H1 (cell line): ENCODE data around the gene FCN3. TPM values are rescaled to one million over a fixed set of nuclear protein-coding genes. Genes with fewer than 3 reads are reported as not detected.

Source experiments
- CTCF ChIA-PET: fragments of 300-600 bp; sonication (Branson Sonifier 250); formaldehyde crosslinking; loops from one replicate; lab custom pipeline; 2021; ENCODE audit not compliant: partially characterized antibody; lab: Charles Lee
- POLR2A ChIA-PET: fragments of 300-600 bp; sonication (Branson Sonifier 250); formaldehyde crosslinking; loops from one replicate; lab custom pipeline; 2021; ENCODE audit warnings: inconsistent platforms; ENCODE audit not compliant: partially characterized antibody; lab: Charles Lee
- DNase-seq, 2 experiments: peaks; one replicate each; pipeline versions ENCODE4 v3.0.0 to v3.0.0-alpha.2; 2010 to 2022; ENCODE audit warnings: low spot score in 2 of 2, low read depth in 1 of 2, mixed read lengths in 1 of 2
- FAIRE-seq: peaks from 2 replicates; lab custom pipeline; 2011; peaks lifted over from hg19 to GRCh38; lab: Jason Lieb, UNC
- H2AFZ ChIP-seq: 2 replicates; pipeline ENCODE4 v1.8.1; 2012; ENCODE audit warnings: low read length, inconsistent platforms
- H2AK5ac ChIP-seq: 2 replicates; pipeline ENCODE4 v1.6.1; 2013; ENCODE audit warnings: low read depth, low read length
- H2BK120ac ChIP-seq: replicated peaks from 2 replicates; pipeline ENCODE3; 2013; ENCODE audit warnings: low read depth, low read length, inconsistent platforms
- H2BK12ac ChIP-seq: 2 replicates; pipeline ENCODE4 v1.6.1; 2013; ENCODE audit warnings: low read depth, low read length
- H2BK15ac ChIP-seq: 2 replicates; pipeline ENCODE4 v1.6.1; 2013; ENCODE audit warnings: low read length
- H2BK20ac ChIP-seq: 2 replicates; pipeline ENCODE4 v1.6.1; 2013; ENCODE audit warnings: low read length
- H2BK5ac ChIP-seq: 2 replicates; pipeline ENCODE4 v1.6.1; 2013; ENCODE audit warnings: low read depth, low read length
- H3K14ac ChIP-seq: 2 replicates; pipeline ENCODE4 v1.6.1; 2013; ENCODE audit warnings: inconsistent platforms; ENCODE audit not compliant: insufficient read length
- H3K18ac ChIP-seq: 2 replicates; pipeline ENCODE4 v1.6.1; 2013; ENCODE audit warnings: low read length; ENCODE audit errors: extremely low read depth
- H3K23ac ChIP-seq: 2 replicates; pipeline ENCODE4 v1.6.1; 2013; ENCODE audit warnings: inconsistent platforms; ENCODE audit not compliant: insufficient read length
- H3K23me2 ChIP-seq: 2 replicates; pipeline ENCODE4 v1.6.1; 2013; ENCODE audit warnings: low read depth, low read length
- H3K27ac ChIP-seq: 2 replicates; pipeline ENCODE4 v1.6.1; 2011; ENCODE audit warnings: low read depth, low read length, inconsistent platforms
- H3K27me3 ChIP-seq, 4 experiments: replicated peaks in 1 of 4; 1 replicate in 1 of 4; 2 replicates in 3 of 4; pipeline versions ENCODE4 v1.6.1 to v1.8.1; 2011 to 2013; ENCODE audit warnings: low read length in 3 of 4, mild to moderate bottlenecking in 3 of 4, inconsistent platforms in 2 of 4, mixed read lengths in 2 of 4, moderate library complexity in 1 of 4; ENCODE audit not compliant: control insufficient read depth in 3 of 4, insufficient read depth in 3 of 4; ENCODE audit errors: extremely low read depth in 1 of 4
- H3K36me3 ChIP-seq, 4 experiments: 2 replicates each; pipeline versions ENCODE4 v1.6.1 to v1.8.1; 2011 to 2013; ENCODE audit warnings: mild to moderate bottlenecking in 4 of 4, low read length in 3 of 4, moderate library complexity in 2 of 4, control low read depth in 1 of 4, inconsistent platforms in 1 of 4; ENCODE audit not compliant: insufficient read depth in 4 of 4, control insufficient read depth in 2 of 4
- H3K4ac ChIP-seq: replicated peaks from 2 replicates; pipeline ENCODE3; 2013; ENCODE audit warnings: low read length, low read depth, mixed read lengths, inconsistent platforms; ENCODE audit not compliant: insufficient read length
- H3K4me1 ChIP-seq, 4 experiments: replicated peaks in 1 of 4; 1 replicate in 1 of 4; 2 replicates in 3 of 4; pipeline versions ENCODE4 v1.6.1 to v1.8.1; 2011 to 2013; ENCODE audit warnings: low read length in 3 of 4, inconsistent platforms in 2 of 4, mixed read lengths in 1 of 4; ENCODE audit not compliant: insufficient read depth in 4 of 4, control insufficient read depth in 3 of 4
- H3K4me2 ChIP-seq, 2 experiments: 2 replicates each; pipeline versions ENCODE4 v1.6.1 to v1.8.1; 2011 to 2013; ENCODE audit warnings: low read depth in 2 of 2, low read length in 2 of 2, control low read depth in 1 of 2, inconsistent platforms in 1 of 2, mild to moderate bottlenecking in 1 of 2; ENCODE audit not compliant: insufficient read depth in 1 of 2
- H3K4me3 ChIP-seq, 4 experiments: fragments of 200-600, 300-600 bp in 1 of 4; sonication (generic), shearing (Covaris generic), sonication (Bioruptor Twin) in 1 of 4; 2 replicates each; pipeline versions ENCODE4 v1.5.1 to v1.8.1; 2011 to 2016; ENCODE audit warnings: low read length in 4 of 4, low read depth in 3 of 4, control low read depth in 2 of 4, inconsistent platforms in 2 of 4, mild to moderate bottlenecking in 2 of 4, mixed read lengths in 1 of 4, moderate library complexity in 1 of 4; ENCODE audit not compliant: insufficient read depth in 2 of 4; ENCODE audit errors: extremely low read depth in 1 of 4
- H3K56ac ChIP-seq: replicated peaks from 2 replicates; pipeline ENCODE3; 2013; ENCODE audit warnings: low read depth, mild to moderate bottlenecking, mixed read lengths, low read length, inconsistent platforms; ENCODE audit not compliant: insufficient read length
- H3K79me1 ChIP-seq: 2 replicates; pipeline ENCODE4 v1.6.1; 2013; ENCODE audit warnings: low read depth, low read length, control low read depth
- H3K79me2 ChIP-seq, 2 experiments: 2 replicates each; pipeline versions ENCODE4 v1.6.1 to v1.8.1; 2012 to 2013; ENCODE audit warnings: low read length in 2 of 2, mild to moderate bottlenecking in 2 of 2, inconsistent platforms in 1 of 2; ENCODE audit not compliant: insufficient read depth in 2 of 2, control insufficient read depth in 1 of 2
- H3K9ac ChIP-seq, 4 experiments: replicated peaks in 1 of 4; 1 replicate in 1 of 4; 2 replicates in 3 of 4; pipeline versions ENCODE4 v1.6.1 to v1.8.1; 2011 to 2013; ENCODE audit warnings: low read depth in 3 of 4, low read length in 3 of 4, control low read depth in 2 of 4, mild to moderate bottlenecking in 2 of 4, moderate library complexity in 2 of 4, inconsistent platforms in 1 of 4; ENCODE audit errors: extremely low read depth in 1 of 4
- H3K9me3 ChIP-seq, 2 experiments: 2 replicates each; pipeline versions ENCODE4 v1.6.1 to v1.8.1; 2012 to 2013; ENCODE audit warnings: mild to moderate bottlenecking in 2 of 2, moderate library complexity in 2 of 2, control low read depth in 1 of 2, inconsistent platforms in 1 of 2, low read depth in 1 of 2, low read length in 1 of 2, mixed read lengths in 1 of 2; ENCODE audit not compliant: insufficient read depth in 2 of 2
- H4K20me1 ChIP-seq, 2 experiments: replicated peaks in 1 of 2; 2 replicates each; pipeline versions ENCODE3 to v1.8.1; 2011 to 2013; ENCODE audit warnings: inconsistent platforms in 2 of 2, low read length in 2 of 2, mild to moderate bottlenecking in 1 of 2; ENCODE audit not compliant: insufficient read depth in 2 of 2, control insufficient read depth in 1 of 2
- H4K5ac ChIP-seq: 2 replicates; pipeline ENCODE4 v1.6.1; 2013; ENCODE audit warnings: low read length, low read depth, mixed read lengths, inconsistent platforms; ENCODE audit not compliant: insufficient read length
- H4K8ac ChIP-seq: 2 replicates; pipeline ENCODE4 v1.8.0; 2013; ENCODE audit warnings: mild to moderate bottlenecking, moderate library complexity, low read length, inconsistent platforms; ENCODE audit not compliant: insufficient read depth; ENCODE audit errors: extremely low read depth
- H4K91ac ChIP-seq: replicated peaks from 2 replicates; pipeline ENCODE3; 2013; ENCODE audit warnings: low read length, mixed read lengths, inconsistent platforms; ENCODE audit not compliant: insufficient read length
- BCL11A ChIP-seq, 2 experiments: IDR thresholded peaks; one replicate each; pipeline ENCODE4 v1.6.1; 2011; ENCODE audit warnings: low read depth in 2 of 2, low read length in 2 of 2, mild to moderate bottlenecking in 2 of 2
- BRCA1 ChIP-seq: IDR thresholded peaks from 2 replicates; pipeline ENCODE4 v1.6.1; 2012; ENCODE audit warnings: low read depth, low read length, improper control_type of control experiment
- CTBP2 ChIP-seq: IDR thresholded peaks from 2 replicates; pipeline ENCODE4 v1.7.0; 2011; ENCODE audit warnings: borderline replicate concordance, mild to moderate bottlenecking, moderate library complexity, mixed read lengths, low read length; ENCODE audit not compliant: insufficient read depth, insufficient read length
- EP300 ChIP-seq, 2 experiments: IDR thresholded peaks; 1 replicate in 1 of 2; 2 replicates in 1 of 2; pipeline ENCODE4 v1.6.1; 2011 to 2012; ENCODE audit warnings: low read depth in 2 of 2, low read length in 2 of 2, mild to moderate bottlenecking in 2 of 2, borderline replicate concordance in 1 of 2, inconsistent platforms in 1 of 2, moderate library complexity in 1 of 2
- FOSL1 ChIP-seq: IDR thresholded peaks from 2 replicates; pipeline ENCODE4 v1.6.1; 2011; ENCODE audit warnings: mild to moderate bottlenecking, low read depth, low read length, moderate library complexity; ENCODE audit not compliant: insufficient read depth
- JUN ChIP-seq: IDR thresholded peaks from 2 replicates; pipeline ENCODE4 v1.6.1; 2011; ENCODE audit warnings: low read depth, mild to moderate bottlenecking, improper control_type of control experiment, low read length
- NRF1 ChIP-seq: IDR thresholded peaks from 2 replicates; pipeline ENCODE4 v1.6.1; 2011; ENCODE audit warnings: mild to moderate bottlenecking, low read depth, low read length, improper control_type of control experiment
- RBBP5 ChIP-seq: IDR thresholded peaks from 2 replicates; pipeline ENCODE4 v1.7.1; 2012; ENCODE audit warnings: low read depth, mild to moderate bottlenecking, inconsistent platforms, low read length, moderate library complexity, borderline replicate concordance
- SP1 ChIP-seq: IDR thresholded peaks from 2 replicates; pipeline ENCODE4 v1.6.1; 2011; ENCODE audit warnings: low read depth, low read length
- SRF ChIP-seq: IDR thresholded peaks from 2 replicates; pipeline ENCODE4 v1.6.1; 2011; ENCODE audit warnings: mild to moderate bottlenecking, low read depth, low read length, moderate library complexity
- TAF1 ChIP-seq: IDR thresholded peaks from 2 replicates; pipeline ENCODE4 v1.6.1; 2011; ENCODE audit warnings: mild to moderate bottlenecking, low read depth, low read length
- TEAD4 ChIP-seq: IDR thresholded peaks from 2 replicates; pipeline ENCODE4 v1.6.1; 2012; ENCODE audit warnings: low read depth, low read length, inconsistent platforms, mixed read lengths
- USF2 ChIP-seq: IDR thresholded peaks from 2 replicates; pipeline ENCODE4 v1.6.1; 2011; ENCODE audit warnings: low read length, improper control_type of control experiment
- WGBS, 2 experiments: shearing (Covaris generic) in 1 of 2; methylation state at CpG; one replicate each; pipeline versions ENCODE4 v1.1.6 to v1.1.7; 2013 to 2015; ENCODE audit warnings: low lambda C conversion rate in 2 of 2, mixed read lengths in 2 of 2, inconsistent platforms in 1 of 2, low coverage in 1 of 2, missing lambda C conversion rate in 1 of 2; ENCODE audit not compliant: insufficient replicate concordance in 2 of 2, insufficient coverage in 1 of 2, insufficient read length in 1 of 2; ENCODE audit errors: extremely low coverage in 1 of 2, missing lambda C conversion rate in 1 of 2; 5-methylcytosine and 5-hydroxymethylcytosine counted together
- polyA plus RNA-seq, 7 experiments: library from polyadenylated mRNA; depleted of rRNA in 3 of 7; stranded (reverse) in 5 of 7; unstranded in 2 of 7; fragments of >200 nt in 5 of 7; fragments of 200-250 nt in 2 of 7; gene quantifications; 1 replicate in 5 of 7; 2 replicates in 1 of 7; 4 replicates in 1 of 7; pipeline versions ENCODE4 v1.2.1 to v1.2.3, GENCODE V29; 2011 to 2013; ENCODE audit warnings: missing spikeins in 2 of 7, mixed read lengths in 2 of 7
- total RNA-seq: library from RNA; stranded (reverse); fragmentation: NEBNext Ultra II Directional; extraction: Animal tissue kit (Norgen Biotek cat#: 25700); gene quantifications from 2 replicates; pipeline ENCODE4 v1.2.1, GENCODE V29; 2021

Gene FCN3
- total and polyA plus RNA-seq, 2 of the 8 experiments (the other 6 are each of a cell fraction or from before 2014, with no cell fraction given): 0.30 to 0.57 TPM

- no peak overlapping the region for H3K4ac ChIP-seq
- ChIA-PET POLR2A (interaction anchor here (1.1 to 1.8 kb wide), 4 partner anchors 9 to 50 kb away, joined by 3 to 5 read pairs (median 4); no protein-coding TSS in a partner anchor), CTCF (interaction anchor here (0.6 to 17.0 kb wide), 12 partner anchors 11 to 305 kb away, joined by 3 to 321 read pairs (median 4); no protein-coding TSS in a partner anchor)
- no peak overlapping the region for H2AFZ ChIP-seq
- H3K14ac ChIP-seq: no peak overlapping the region
- DNase-seq (no peak), FAIRE-seq (no peak)
- no peaks in the 10 kb centered on the region for H3K9me3 ChIP-seq
- no peak overlapping the region for H2BK12ac ChIP-seq
- H3K4me1 ChIP-seq: peaks cover 0 to 33% (median 25%) of the 10 kb centered on the region in 4 experiments; a peak in 6 of 7 replicates
- no peak overlapping the region for H2BK20ac ChIP-seq
- no peak overlapping the region for H3K27ac ChIP-seq
- H3K4me2 ChIP-seq: no peak overlapping the region
- no peak overlapping the region for H4K5ac ChIP-seq
- H2BK120ac ChIP-seq: no peak overlapping the region
- peaks cover 0 to 4% (median 4%) of the 10 kb centered on the region in 4 experiments; a peak in 6 of 7 replicates for H3K27me3 ChIP-seq
- no peak overlapping the region for H3K18ac ChIP-seq
- H4K20me1 ChIP-seq: peaks cover 0 to 10% of the 10 kb centered on the region in 2 experiments
- WGBS, 2 experiments: 94% methylated on average over 12 of the region's 12 CpGs; no CpG with 5 or more reads in 1 of the 2 experiments
- no peak overlapping the region for H3K23ac ChIP-seq
- no peaks in the 10 kb centered on the region for H3K79me1 ChIP-seq
- H2AK5ac ChIP-seq: no peak overlapping the region
- peaks cover 19% of the 10 kb centered on the region for H3K23me2 ChIP-seq
- H3K4me3 ChIP-seq: no peak overlapping the region
- H3K79me2 ChIP-seq: peaks cover 0 to 4% of the 10 kb centered on the region in 2 experiments; a peak in 1 of 4 replicates
- H2BK5ac ChIP-seq: no peak overlapping the region
- no peak overlapping the region for H3K9ac ChIP-seq
- no peak overlapping the region for H3K56ac ChIP-seq
- H4K91ac ChIP-seq: no peak overlapping the region
- H3K36me3 ChIP-seq: 0 out of 8 replicates have a peak, but pooled peaks cover 0 to 3% (median 0%) of the 10 kb centered on the region in 4 experiments
- no peak overlapping the region for H2BK15ac ChIP-seq
- H4K8ac ChIP-seq: peak overlapping the region; percentile 72; the same call in 1 of the 2 replicates
- TF ChIP-seq CTBP2 (no peak), NRF1 (no peak), SRF (no peak), USF2 (no peak), TEAD4 (no peak), TAF1 (no peak), RBBP5 (no peak), EP300 (IDR thresholded peaks at IDR 0.05; ENCODE audit: borderline replicate concordance in 1 of 2, low read depth in 2 of 2, low read length in 2 of 2) (no peak), BCL11A (IDR thresholded peaks at IDR 0.05; ENCODE audit: low read depth in 2 of 2, low read length in 2 of 2) (no peak), SP1 (no peak), BRCA1 (no peak), JUN (no peak), FOSL1 (no peak)
Observed at GRCh38 chr1:27345272-27345671, 29.4 kb downstream of the FCN3 start.
